H1 (cell line): ENCODE data around the gene YY1AP1. TPM values are rescaled to one million over a fixed set of nuclear protein-coding genes. Genes with fewer than 3 reads are reported as not detected.

Experiments
- CTCF ChIA-PET: fragments of 300-600 bp; sonication (Branson Sonifier 250); formaldehyde crosslinking; loops from one replicate; lab custom pipeline; 2021; ENCODE audit not compliant: partially characterized antibody; lab: Charles Lee
- POLR2A ChIA-PET: fragments of 300-600 bp; sonication (Branson Sonifier 250); formaldehyde crosslinking; loops from one replicate; lab custom pipeline; 2021; ENCODE audit warnings: inconsistent platforms; ENCODE audit not compliant: partially characterized antibody; lab: Charles Lee
- DNase-seq, 2 experiments: peaks; one replicate each; pipeline versions ENCODE4 v3.0.0 to v3.0.0-alpha.2; 2010 to 2022; ENCODE audit warnings: low spot score in 2 of 2, low read depth in 1 of 2, mixed read lengths in 1 of 2
- FAIRE-seq: peaks from 2 replicates; lab custom pipeline; 2011; peaks lifted over from hg19 to GRCh38; lab: Jason Lieb, UNC
- H2AFZ ChIP-seq: 2 replicates; pipeline ENCODE4 v1.8.1; 2012; ENCODE audit warnings: low read length, inconsistent platforms
- H2AK5ac ChIP-seq: 2 replicates; pipeline ENCODE4 v1.6.1; 2013; ENCODE audit warnings: low read depth, low read length
- H2BK120ac ChIP-seq: replicated peaks from 2 replicates; pipeline ENCODE3; 2013; ENCODE audit warnings: low read depth, low read length, inconsistent platforms
- H2BK12ac ChIP-seq: 2 replicates; pipeline ENCODE4 v1.6.1; 2013; ENCODE audit warnings: low read depth, low read length
- H2BK15ac ChIP-seq: 2 replicates; pipeline ENCODE4 v1.6.1; 2013; ENCODE audit warnings: low read length
- H2BK20ac ChIP-seq: 2 replicates; pipeline ENCODE4 v1.6.1; 2013; ENCODE audit warnings: low read length
- H2BK5ac ChIP-seq: 2 replicates; pipeline ENCODE4 v1.6.1; 2013; ENCODE audit warnings: low read depth, low read length
- H3K14ac ChIP-seq: 2 replicates; pipeline ENCODE4 v1.6.1; 2013; ENCODE audit warnings: inconsistent platforms; ENCODE audit not compliant: insufficient read length
- H3K18ac ChIP-seq: 2 replicates; pipeline ENCODE4 v1.6.1; 2013; ENCODE audit warnings: low read length; ENCODE audit errors: extremely low read depth
- H3K23ac ChIP-seq: 2 replicates; pipeline ENCODE4 v1.6.1; 2013; ENCODE audit warnings: inconsistent platforms; ENCODE audit not compliant: insufficient read length
- H3K23me2 ChIP-seq: 2 replicates; pipeline ENCODE4 v1.6.1; 2013; ENCODE audit warnings: low read depth, low read length
- H3K27ac ChIP-seq: 2 replicates; pipeline ENCODE4 v1.6.1; 2011; ENCODE audit warnings: low read depth, low read length, inconsistent platforms
- H3K27me3 ChIP-seq, 4 experiments: replicated peaks in 1 of 4; 1 replicate in 1 of 4; 2 replicates in 3 of 4; pipeline versions ENCODE4 v1.6.1 to v1.8.1; 2011 to 2013; ENCODE audit warnings: low read length in 3 of 4, mild to moderate bottlenecking in 3 of 4, inconsistent platforms in 2 of 4, mixed read lengths in 2 of 4, moderate library complexity in 1 of 4; ENCODE audit not compliant: control insufficient read depth in 3 of 4, insufficient read depth in 3 of 4; ENCODE audit errors: extremely low read depth in 1 of 4
- H3K36me3 ChIP-seq, 4 experiments: 2 replicates each; pipeline versions ENCODE4 v1.6.1 to v1.8.1; 2011 to 2013; ENCODE audit warnings: mild to moderate bottlenecking in 4 of 4, low read length in 3 of 4, moderate library complexity in 2 of 4, control low read depth in 1 of 4, inconsistent platforms in 1 of 4; ENCODE audit not compliant: insufficient read depth in 4 of 4, control insufficient read depth in 2 of 4
- H3K4ac ChIP-seq: replicated peaks from 2 replicates; pipeline ENCODE3; 2013; ENCODE audit warnings: low read length, low read depth, mixed read lengths, inconsistent platforms; ENCODE audit not compliant: insufficient read length
- H3K4me1 ChIP-seq, 4 experiments: replicated peaks in 1 of 4; 1 replicate in 1 of 4; 2 replicates in 3 of 4; pipeline versions ENCODE4 v1.6.1 to v1.8.1; 2011 to 2013; ENCODE audit warnings: low read length in 3 of 4, inconsistent platforms in 2 of 4, mixed read lengths in 1 of 4; ENCODE audit not compliant: insufficient read depth in 4 of 4, control insufficient read depth in 3 of 4
- H3K4me2 ChIP-seq, 2 experiments: 2 replicates each; pipeline versions ENCODE4 v1.6.1 to v1.8.1; 2011 to 2013; ENCODE audit warnings: low read depth in 2 of 2, low read length in 2 of 2, control low read depth in 1 of 2, inconsistent platforms in 1 of 2, mild to moderate bottlenecking in 1 of 2; ENCODE audit not compliant: insufficient read depth in 1 of 2
- H3K4me3 ChIP-seq, 4 experiments: fragments of 200-600, 300-600 bp in 1 of 4; sonication (generic), shearing (Covaris generic), sonication (Bioruptor Twin) in 1 of 4; 2 replicates each; pipeline versions ENCODE4 v1.5.1 to v1.8.1; 2011 to 2016; ENCODE audit warnings: low read length in 4 of 4, low read depth in 3 of 4, control low read depth in 2 of 4, inconsistent platforms in 2 of 4, mild to moderate bottlenecking in 2 of 4, mixed read lengths in 1 of 4, moderate library complexity in 1 of 4; ENCODE audit not compliant: insufficient read depth in 2 of 4; ENCODE audit errors: extremely low read depth in 1 of 4
- H3K56ac ChIP-seq: replicated peaks from 2 replicates; pipeline ENCODE3; 2013; ENCODE audit warnings: low read depth, mild to moderate bottlenecking, mixed read lengths, low read length, inconsistent platforms; ENCODE audit not compliant: insufficient read length
- H3K79me1 ChIP-seq: 2 replicates; pipeline ENCODE4 v1.6.1; 2013; ENCODE audit warnings: low read depth, low read length, control low read depth
- H3K79me2 ChIP-seq, 2 experiments: 2 replicates each; pipeline versions ENCODE4 v1.6.1 to v1.8.1; 2012 to 2013; ENCODE audit warnings: low read length in 2 of 2, mild to moderate bottlenecking in 2 of 2, inconsistent platforms in 1 of 2; ENCODE audit not compliant: insufficient read depth in 2 of 2, control insufficient read depth in 1 of 2
- H3K9ac ChIP-seq, 4 experiments: replicated peaks in 1 of 4; 1 replicate in 1 of 4; 2 replicates in 3 of 4; pipeline versions ENCODE4 v1.6.1 to v1.8.1; 2011 to 2013; ENCODE audit warnings: low read depth in 3 of 4, low read length in 3 of 4, control low read depth in 2 of 4, mild to moderate bottlenecking in 2 of 4, moderate library complexity in 2 of 4, inconsistent platforms in 1 of 4; ENCODE audit errors: extremely low read depth in 1 of 4
- H3K9me3 ChIP-seq, 2 experiments: 2 replicates each; pipeline versions ENCODE4 v1.6.1 to v1.8.1; 2012 to 2013; ENCODE audit warnings: mild to moderate bottlenecking in 2 of 2, moderate library complexity in 2 of 2, control low read depth in 1 of 2, inconsistent platforms in 1 of 2, low read depth in 1 of 2, low read length in 1 of 2, mixed read lengths in 1 of 2; ENCODE audit not compliant: insufficient read depth in 2 of 2
- H4K20me1 ChIP-seq, 2 experiments: replicated peaks in 1 of 2; 2 replicates each; pipeline versions ENCODE3 to v1.8.1; 2011 to 2013; ENCODE audit warnings: inconsistent platforms in 2 of 2, low read length in 2 of 2, mild to moderate bottlenecking in 1 of 2; ENCODE audit not compliant: insufficient read depth in 2 of 2, control insufficient read depth in 1 of 2
- H4K5ac ChIP-seq: 2 replicates; pipeline ENCODE4 v1.6.1; 2013; ENCODE audit warnings: low read length, low read depth, mixed read lengths, inconsistent platforms; ENCODE audit not compliant: insufficient read length
- H4K8ac ChIP-seq: 2 replicates; pipeline ENCODE4 v1.8.0; 2013; ENCODE audit warnings: mild to moderate bottlenecking, moderate library complexity, low read length, inconsistent platforms; ENCODE audit not compliant: insufficient read depth; ENCODE audit errors: extremely low read depth
- H4K91ac ChIP-seq: replicated peaks from 2 replicates; pipeline ENCODE3; 2013; ENCODE audit warnings: low read length, mixed read lengths, inconsistent platforms; ENCODE audit not compliant: insufficient read length
- ASH2L ChIP-seq: fragments of 200-600, 300-600 bp; sonication (generic); IDR thresholded peaks from one replicate; pipeline ENCODE4 v1.7.1; 2017; ENCODE audit warnings: low read length
- BCL11A ChIP-seq, 2 experiments: IDR thresholded peaks; one replicate each; pipeline ENCODE4 v1.6.1; 2011; ENCODE audit warnings: low read depth in 2 of 2, low read length in 2 of 2, mild to moderate bottlenecking in 2 of 2
- CBX8 ChIP-seq: fragments of 300-800, 300-1000 bp; sonication (generic); IDR thresholded peaks from 2 replicates; pipeline ENCODE4 v1.7.1; 2016; ENCODE audit warnings: low read depth, low read length, borderline replicate concordance
- CEBPB ChIP-seq: IDR thresholded peaks from 2 replicates; pipeline ENCODE4 v1.6.1; 2012; ENCODE audit warnings: low read depth, low read length
- E2F6 ChIP-seq: IDR thresholded peaks from 2 replicates; pipeline ENCODE4 v1.6.1; 2012; ENCODE audit warnings: inconsistent platforms
- EZH2 ChIP-seq: fragments of 200-600 bp; sonication (generic); IDR thresholded peaks from 2 replicates; pipeline ENCODE4 v1.7.1; 2012; ENCODE audit warnings: low read depth, mild to moderate bottlenecking, moderate library complexity, low read length, inconsistent platforms; ENCODE audit not compliant: severe bottlenecking
- HDAC2 ChIP-seq, 2 experiments: fragments of 300-600 bp in 1 of 2; sonication (generic) in 1 of 2; IDR thresholded peaks; 2 replicates each; pipeline ENCODE4 v1.6.1; 2011 to 2012; ENCODE audit warnings: low read depth in 2 of 2, low read length in 2 of 2, mild to moderate bottlenecking in 2 of 2, moderate library complexity in 2 of 2, borderline replicate concordance in 1 of 2, inconsistent platforms in 1 of 2
- POLR2AphosphoS5 ChIP-seq: IDR thresholded peaks from 2 replicates; pipeline ENCODE4 v1.6.1; 2011; ENCODE audit warnings: low read depth, low read length
- RFX5 ChIP-seq: IDR thresholded peaks from 2 replicates; pipeline ENCODE4 v1.6.1; 2011; ENCODE audit warnings: low read depth, low read length, improper control_type of control experiment, borderline replicate concordance
- RNF2 ChIP-seq: fragments of 200-900, 300-1000 bp; sonication (generic); IDR thresholded peaks from 2 replicates; pipeline ENCODE4 v1.7.1; 2016; ENCODE audit warnings: borderline replicate concordance, low read depth, mild to moderate bottlenecking, antibody characterized with exemption, low read length; ENCODE audit not compliant: poor library complexity, severe bottlenecking; ENCODE audit errors: missing control alignments
- SIRT6 ChIP-seq: IDR thresholded peaks from one replicate; pipeline ENCODE4 v1.7.1; 2012; ENCODE audit warnings: low read length, inconsistent platforms
- SUZ12 ChIP-seq: fragments of 200-600 bp; sonication (generic); IDR thresholded peaks from 2 replicates; pipeline ENCODE4 v1.6.1; 2012; ENCODE audit warnings: mild to moderate bottlenecking, inconsistent platforms, low read length, moderate library complexity, mixed read lengths
- WGBS, 2 experiments: shearing (Covaris generic) in 1 of 2; methylation state at CpG; one replicate each; pipeline versions ENCODE4 v1.1.6 to v1.1.7; 2013 to 2015; ENCODE audit warnings: low lambda C conversion rate in 2 of 2, mixed read lengths in 2 of 2, inconsistent platforms in 1 of 2, low coverage in 1 of 2, missing lambda C conversion rate in 1 of 2; ENCODE audit not compliant: insufficient replicate concordance in 2 of 2, insufficient coverage in 1 of 2, insufficient read length in 1 of 2; ENCODE audit errors: extremely low coverage in 1 of 2, missing lambda C conversion rate in 1 of 2; 5-methylcytosine and 5-hydroxymethylcytosine counted together
- polyA plus RNA-seq, 7 experiments: library from polyadenylated mRNA; depleted of rRNA in 3 of 7; stranded (reverse) in 5 of 7; unstranded in 2 of 7; fragments of >200 nt in 5 of 7; fragments of 200-250 nt in 2 of 7; gene quantifications; 1 replicate in 5 of 7; 2 replicates in 1 of 7; 4 replicates in 1 of 7; pipeline versions ENCODE4 v1.2.1 to v1.2.3, GENCODE V29; 2011 to 2013; ENCODE audit warnings: missing spikeins in 2 of 7, mixed read lengths in 2 of 7
- total RNA-seq: library from RNA; stranded (reverse); fragmentation: NEBNext Ultra II Directional; extraction: Animal tissue kit (Norgen Biotek cat#: 25700); gene quantifications from 2 replicates; pipeline ENCODE4 v1.2.1, GENCODE V29; 2021

The YY1AP1 gene
- total and polyA plus RNA-seq, 2 of the 8 experiments (the other 6 are each of a cell fraction or from before 2014, with no cell fraction given), result 44.2 to 48.6 TPM

GRCh38 chr1:155643230-155643629 is 45.3 kb downstream of the YY1AP1 start:
- H3K4me3 ChIP-seq, result no peak overlapping the region
- H2BK15ac ChIP-seq, result no peak overlapping the region
- no peak overlapping the region for H2BK12ac ChIP-seq
- no peaks in the 10 kb centered on the region for H3K36me3 ChIP-seq
- H3K27ac ChIP-seq, result no peak overlapping the region
- H3K14ac ChIP-seq, result no peak overlapping the region
- no peak overlapping the region for H3K56ac ChIP-seq
- DNase-seq (no peak), FAIRE-seq (no peak)
- no peak overlapping the region for H2BK5ac ChIP-seq
- H3K4me1 ChIP-seq, result no peaks in the 10 kb centered on the region
- no peak overlapping the region for H4K5ac ChIP-seq
- H3K4me2 ChIP-seq, result no peak overlapping the region
- H4K8ac ChIP-seq, result no peak overlapping the region
- H3K79me2 ChIP-seq, result no peaks in the 10 kb centered on the region
- peaks cover 20 to 23% of the 10 kb centered on the region in 2 experiments for H3K9me3 ChIP-seq
- no peaks in the 10 kb centered on the region for H3K79me1 ChIP-seq
- no peak overlapping the region for H2BK120ac ChIP-seq
- POLR2A ChIA-PET, result interaction anchor here (0.6 kb wide), 1 partner anchor 547 kb away, joined by 4 read pairs; no protein-coding TSS in a partner anchor
- no peak overlapping the region for H2AFZ ChIP-seq
- no peak overlapping the region for H4K91ac ChIP-seq
- CTCF ChIA-PET, result no interaction called here
- no peak overlapping the region for H2AK5ac ChIP-seq
- H2BK20ac ChIP-seq, result no peak overlapping the region
- no peaks in the 10 kb centered on the region for H3K27me3 ChIP-seq
- H3K9ac ChIP-seq, result no peak overlapping the region
- no peak overlapping the region for H3K4ac ChIP-seq
- no peak overlapping the region for H3K23ac ChIP-seq
- H3K18ac ChIP-seq, result no peak overlapping the region
- no peaks in the 10 kb centered on the region for H3K23me2 ChIP-seq
- no peaks in the 10 kb centered on the region for H4K20me1 ChIP-seq
- WGBS, 2 experiments, result 64% methylated on average over 3 of the region's 3 CpGs; no CpG with 5 or more reads in 1 of the 2 experiments
- no peak for TF ChIP-seq HDAC2 (IDR thresholded peaks at IDR 0.05; ENCODE audit: borderline replicate concordance in 1 of 2, low read depth in 2 of 2, low read length in 2 of 2)
- no peak for TF ChIP-seq RFX5
- no peak for TF ChIP-seq RNF2
- no peak for TF ChIP-seq CEBPB
- no peak for TF ChIP-seq BCL11A (IDR thresholded peaks at IDR 0.05; ENCODE audit: low read depth in 2 of 2, low read length in 2 of 2)
- no peak for TF ChIP-seq SIRT6
- TF ChIP-seq E2F6, result no peak
- TF ChIP-seq ASH2L, result no peak
- TF ChIP-seq EZH2, result no peak
- no peak for TF ChIP-seq POLR2AphosphoS5
- TF ChIP-seq CBX8, result no peak
- TF ChIP-seq SUZ12, result no peak
